HG03175 (cell line): ENCODE measurements around the gene CUTC.

Experiments used
- ATAC-seq: cut with Tn5 transposase; IDR thresholded peaks from one replicate; pipeline ENCODE4 v1.9.1; 2021; ENCODE audit warnings: mild to moderate bottlenecking, moderate library complexity; ENCODE audit not compliant: unreplicated experiment

The CUTC gene

DNA sequence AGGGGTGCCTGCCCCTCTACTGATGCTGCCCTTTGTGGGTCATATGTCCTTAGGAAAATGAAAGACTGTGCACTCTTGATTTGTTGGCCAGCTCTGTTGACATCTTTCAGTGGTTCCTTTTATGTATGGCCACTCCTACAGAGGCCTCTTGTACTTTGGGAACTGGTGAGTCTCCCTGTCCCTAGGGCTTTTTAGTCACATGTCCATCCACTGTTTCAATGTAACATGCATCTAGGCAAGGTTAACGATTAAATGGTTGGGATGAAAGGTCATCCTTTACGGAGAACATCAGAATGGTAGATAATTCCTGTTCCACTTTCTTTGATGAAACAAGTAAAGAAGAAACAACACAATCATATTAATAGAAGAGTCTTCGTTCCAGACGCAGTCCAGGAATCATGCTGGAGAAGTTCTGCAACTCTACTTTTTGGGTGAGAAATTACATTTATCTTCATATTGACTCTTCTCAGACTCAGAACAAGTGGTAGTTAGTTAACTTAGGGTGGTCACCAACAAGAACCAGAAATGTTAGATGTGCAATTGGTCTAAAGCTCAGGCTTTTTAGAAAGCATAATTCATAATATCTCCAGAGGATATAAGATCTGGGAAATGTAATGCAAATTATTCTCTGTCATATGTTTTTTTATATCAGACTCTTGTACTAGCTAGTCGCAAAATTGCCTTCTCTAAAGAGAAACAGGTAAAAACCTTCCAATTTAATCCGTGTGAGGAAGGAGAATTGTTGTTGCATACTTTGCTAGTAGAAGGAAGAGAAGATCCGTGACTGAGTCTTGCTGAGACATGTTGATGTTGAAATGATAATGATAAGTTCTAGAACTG lies 50.6 kb downstream of the CUTC start, which contains the start of gene ABCC2:
ABCC2 (plus strand) TSS at position 194 of the 840 bp plus-strand sequence; CDS start at position 399, 205 bp downstream.
- no peak for ATAC-seq

DNA sequence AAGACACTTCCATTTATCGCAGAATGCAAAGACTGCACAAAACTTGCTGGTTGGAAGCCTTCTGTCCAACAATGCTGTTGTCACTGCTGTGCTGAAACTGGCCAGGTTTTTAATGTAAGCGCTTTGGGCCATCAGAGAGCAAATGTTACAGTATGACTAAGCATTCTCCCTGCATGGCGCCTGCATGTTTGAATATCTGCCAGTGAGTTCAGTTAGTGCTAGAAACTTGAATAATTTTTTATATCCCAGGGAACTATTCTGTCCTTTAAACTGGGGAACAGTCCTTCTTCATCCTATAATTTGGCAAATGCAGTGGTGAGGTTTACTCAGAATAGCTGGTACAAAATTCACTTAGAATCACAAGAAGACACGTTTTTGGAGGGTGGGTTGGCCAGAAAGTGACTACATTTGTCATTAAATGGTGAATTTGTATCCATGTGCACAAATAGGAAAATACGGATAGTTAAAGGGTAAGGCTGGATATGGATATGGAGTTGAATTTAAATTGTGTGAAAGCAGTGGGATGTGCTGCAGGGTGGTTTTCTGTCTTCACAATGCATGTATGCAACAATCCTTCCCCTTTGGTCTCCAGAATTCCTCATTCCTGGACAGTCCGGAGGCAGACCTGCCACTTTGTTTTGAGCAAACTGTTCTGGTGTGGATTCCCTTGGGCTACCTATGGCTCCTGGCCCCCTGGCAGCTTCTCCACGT lies 52.1 kb downstream of the CUTC start:
- ATAC-seq: no peak

DNA sequence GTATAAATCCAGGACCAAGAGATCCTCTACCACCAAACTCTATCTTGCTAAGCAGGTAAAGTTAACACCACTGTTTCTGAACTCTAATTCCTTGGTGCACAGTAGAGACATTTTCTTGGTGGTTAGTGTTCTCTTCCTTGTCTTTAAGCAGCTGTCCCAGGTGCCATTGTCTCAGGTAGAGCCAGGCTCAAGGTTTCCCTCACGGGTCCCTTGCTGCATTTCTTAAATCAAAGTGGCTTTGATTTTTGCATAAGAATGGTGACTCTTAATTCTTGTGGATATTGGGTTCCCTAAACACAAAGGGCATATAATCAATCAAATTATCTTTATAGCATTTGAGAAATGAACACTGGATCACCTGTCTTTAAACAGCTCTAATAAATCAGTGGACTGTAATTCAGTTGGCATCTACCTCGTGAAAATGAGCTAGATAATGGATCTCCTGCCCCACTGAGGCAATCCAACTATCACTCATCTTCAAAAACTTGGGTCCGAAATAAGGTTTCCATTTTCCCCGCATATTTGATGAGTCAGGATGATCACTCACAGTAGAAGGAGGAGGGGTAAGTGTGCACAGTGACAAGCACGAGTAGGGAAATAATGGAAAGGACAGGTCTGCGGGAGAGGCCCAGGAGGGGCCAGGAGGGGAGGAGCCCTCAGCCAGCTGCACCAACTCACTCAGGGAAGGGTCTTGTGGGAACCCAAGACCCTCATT lies 52.9 kb downstream of the CUTC start:
- no peak for ATAC-seq

DNA sequence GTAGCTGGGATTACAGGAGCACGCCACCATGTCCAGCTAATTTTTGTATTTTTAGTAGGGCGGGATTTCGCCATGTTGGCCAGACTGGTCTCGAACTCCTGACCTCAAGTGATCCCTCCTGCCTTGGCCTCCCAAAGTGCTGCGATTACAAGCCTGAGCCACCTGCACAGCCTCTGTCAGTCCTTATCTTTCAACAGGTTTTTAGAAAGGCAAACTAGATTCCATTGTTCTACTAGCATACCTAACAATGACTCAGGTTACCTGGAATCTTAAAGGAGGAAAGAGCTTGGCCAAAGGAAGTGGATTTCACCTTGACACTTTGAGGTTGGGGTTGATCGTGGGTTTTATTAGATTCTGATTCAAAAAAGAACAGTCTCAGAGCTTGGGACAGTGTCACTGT lies 53.6 kb downstream of the CUTC start:
- no peak for ATAC-seq

DNA sequence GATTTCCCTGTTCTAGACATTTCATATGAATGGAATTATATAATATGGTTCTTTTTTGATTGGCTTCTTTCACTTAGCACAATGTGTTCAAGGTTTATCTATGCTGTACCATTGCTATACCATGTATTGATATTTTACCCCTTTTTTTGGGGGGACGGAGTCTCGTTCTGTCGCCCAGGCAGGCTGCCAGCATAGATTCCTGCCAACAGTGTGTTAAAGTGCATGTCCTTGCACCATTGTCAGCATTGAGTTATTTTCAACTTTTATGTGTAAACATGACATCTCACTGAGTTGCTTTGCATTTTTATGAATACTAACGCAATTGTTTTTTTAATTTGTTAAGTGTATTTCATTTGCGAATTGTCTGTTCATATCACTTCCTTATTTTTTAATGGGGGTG lies 55.3 kb downstream of the CUTC start:
- no peak for ATAC-seq

DNA sequence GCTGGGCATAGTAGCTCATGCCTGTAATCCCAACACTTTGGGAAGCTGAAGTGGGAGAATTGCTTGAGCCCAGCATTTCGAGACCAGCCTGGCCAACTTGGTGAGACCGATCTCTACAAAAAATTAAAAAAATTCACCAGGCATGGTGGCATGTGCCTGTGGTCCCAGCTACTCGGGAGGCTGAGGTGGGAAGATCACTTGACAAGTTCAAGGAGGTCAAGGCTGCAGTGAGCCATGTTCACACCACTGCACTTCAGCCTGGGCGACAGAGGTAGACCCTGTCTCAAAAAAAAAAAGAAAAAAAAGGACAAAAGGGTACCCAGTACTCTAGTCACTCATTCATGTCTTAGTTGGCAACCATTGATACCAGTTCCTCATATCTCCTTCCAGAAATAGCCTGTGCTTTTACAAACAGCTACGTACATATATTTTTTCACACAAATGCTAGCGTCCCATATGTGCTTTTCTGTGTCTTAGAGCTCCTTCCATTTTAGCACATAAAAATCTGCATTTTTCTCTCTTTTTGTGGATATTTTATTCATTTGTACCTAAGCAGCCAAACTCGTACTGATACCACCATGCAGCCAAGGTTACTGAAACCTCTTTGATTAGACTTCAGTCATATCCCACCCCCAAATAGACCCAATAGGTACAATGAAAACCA lies 55.9 kb downstream of the CUTC start:
- ATAC-seq: no peak

GRCh38 chr10:99788598-99789256 lies 56.7 kb downstream of the CUTC start:
- ATAC-seq: no peak

DNA sequence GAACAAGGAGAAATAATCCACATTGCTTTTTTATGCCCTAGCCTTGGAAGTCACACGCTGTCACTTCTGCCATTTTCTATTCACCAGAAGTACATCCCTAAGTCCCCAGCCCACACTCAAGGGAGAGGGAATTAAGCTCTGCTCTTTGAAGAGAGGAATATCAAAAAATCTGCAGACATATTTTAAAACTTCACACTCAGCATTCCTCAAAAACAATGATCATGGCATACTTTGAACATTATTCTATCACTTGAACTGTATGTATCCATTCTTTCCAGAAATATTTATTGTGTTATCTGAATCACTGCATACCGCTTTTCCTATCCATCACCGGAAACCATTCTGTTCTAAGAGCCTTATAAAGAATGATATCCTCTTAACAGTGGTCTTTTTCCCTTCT lies 59.8 kb downstream of the CUTC start:
- ATAC-seq: no peak

DNA sequence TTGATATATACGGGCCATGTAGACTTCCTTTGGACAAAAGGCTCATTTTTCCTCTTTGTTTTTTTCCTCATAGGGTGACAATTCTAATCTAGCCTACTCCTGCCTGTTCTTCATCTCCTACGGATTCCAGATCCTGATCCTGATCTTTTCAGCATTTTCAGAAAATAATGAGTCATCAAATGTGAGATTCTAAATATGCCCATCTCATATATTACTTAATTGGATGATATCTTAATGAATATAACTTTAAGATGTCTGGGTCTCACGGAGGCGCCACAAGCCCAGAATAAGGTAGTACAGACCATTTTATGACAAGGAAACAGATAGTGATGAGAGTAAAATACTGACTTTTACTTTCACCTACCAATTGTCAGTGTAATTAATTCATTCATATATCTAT lies 61.8 kb downstream of the CUTC start:
- no peak for ATAC-seq

DNA sequence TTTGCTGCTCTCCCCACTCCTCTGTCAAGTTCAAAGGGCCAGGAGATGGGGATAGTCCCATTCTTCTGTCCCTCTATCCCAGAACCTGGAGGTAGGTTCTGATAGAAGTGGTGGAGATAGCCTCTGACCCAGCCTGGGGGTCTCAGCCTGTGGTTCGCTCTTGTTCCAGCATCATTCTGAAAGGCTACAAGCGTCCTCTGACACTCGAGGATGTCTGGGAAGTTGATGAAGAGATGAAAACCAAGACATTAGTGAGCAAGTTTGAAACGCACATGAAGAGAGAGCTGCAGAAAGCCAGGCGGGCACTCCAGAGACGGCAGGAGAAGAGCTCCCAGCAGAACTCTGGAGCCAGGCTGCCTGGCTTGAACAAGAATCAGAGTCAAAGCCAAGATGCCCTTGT lies 64.9 kb downstream of the CUTC start:
- no peak for ATAC-seq

DNA sequence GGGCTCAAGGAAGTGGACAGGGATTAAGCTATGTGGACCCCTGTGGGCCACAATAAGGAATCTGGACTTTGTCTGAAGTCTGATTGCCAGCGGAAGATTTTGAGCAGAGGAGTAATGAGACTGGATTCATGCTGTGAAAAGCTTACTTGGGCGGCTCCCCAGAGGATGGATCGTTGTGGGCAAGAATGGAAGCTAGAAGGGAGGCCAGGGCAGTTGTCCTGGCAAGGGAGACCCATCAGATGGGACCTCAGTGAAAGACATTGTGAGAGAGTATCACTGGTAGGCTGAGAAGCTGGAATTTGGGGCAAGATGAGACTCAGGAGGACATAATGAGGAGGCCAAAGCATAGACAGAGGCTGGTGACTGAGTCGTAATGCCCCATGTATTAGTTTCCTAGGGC lies 66.0 kb downstream of the CUTC start:
- ATAC-seq: no peak

- ATAC-seq: no peak
These were observed 66.9 kb downstream of the CUTC start for GRCh38 chr10:99798920-99799319.

GRCh38 chr10:99799613-99800012 lies 67.6 kb downstream of the CUTC start:
- no peak for ATAC-seq

DNA sequence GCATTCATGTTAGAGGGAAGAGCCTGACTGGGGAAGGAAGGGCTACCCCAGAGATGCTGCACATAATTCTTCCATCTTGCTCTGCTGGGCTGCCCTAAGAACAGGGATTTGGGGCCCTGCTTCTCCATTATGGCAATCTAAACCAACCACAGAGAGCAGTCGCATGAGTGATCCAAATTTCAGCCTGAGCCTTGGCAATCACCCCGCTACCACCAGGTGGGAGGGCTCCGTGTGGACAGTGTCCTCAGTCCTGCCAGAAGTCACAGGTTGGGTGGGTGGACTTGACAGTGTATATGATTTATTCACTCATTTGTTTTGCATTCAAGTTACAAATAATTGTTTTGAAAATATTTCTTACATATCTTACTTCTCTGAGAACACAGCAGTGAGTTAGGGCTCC lies 72.4 kb downstream of the CUTC start:
- ATAC-seq: no peak

DNA sequence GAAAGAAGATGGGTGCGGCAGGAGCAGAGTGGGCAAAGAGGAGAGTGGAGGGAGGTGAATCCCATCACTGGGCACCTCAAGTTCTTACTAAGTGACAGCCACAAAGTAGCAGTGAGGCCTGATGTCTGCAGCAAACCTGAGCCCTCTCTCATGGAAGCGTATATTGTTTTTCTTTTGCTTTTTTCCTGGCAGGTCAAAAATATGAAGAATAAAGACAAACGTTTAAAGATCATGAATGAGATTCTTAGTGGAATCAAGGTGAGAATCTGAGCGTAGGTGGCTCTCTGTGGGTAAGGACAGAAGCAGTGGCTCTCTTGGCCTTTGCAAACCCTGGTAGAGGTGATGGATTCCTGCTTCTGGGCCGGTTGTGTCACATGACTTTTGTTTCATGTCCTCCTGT lies 73.2 kb downstream of the CUTC start:
- no peak for ATAC-seq
